K562 (cell line): ENCODE results near the gene CEBPB. TPM values are rescaled to one million over a fixed set of nuclear protein-coding genes. Genes with fewer than 3 reads are reported as not detected.

ENCODE experiments used
- ATAC-seq: fragments of 200-7000 bp; cut with Tn5 transposase; 3 replicates; pipeline ENCODE4 v1.9.1; 2020; ENCODE audit warnings: moderate library complexity
- BruUV-seq: library from RNA; stranded (reverse); fragments of 400-500 nt; replicated peaks from 2 replicates; lab custom pipeline; 2021; lab: Mats Ljungman, UMichigan
- CTCF ChIA-PET: fragments of 300-600 bp; formaldehyde crosslinking; extraction: SDS; loops from one replicate; lab custom pipeline; 2021; ENCODE audit warnings: low intra/inter-chr PET ratio; lab: Yijun Ruan, JAX
- POLR2A ChIA-PET: fragments of 300-600, 350-650 bp; sonication (Branson Sonifier 250); formaldehyde crosslinking; extraction: SDS; loops from one replicate; lab custom pipeline; 2021; ENCODE audit warnings: antibody characterized with exemption, inconsistent platforms; lab: Yijun Ruan, JAX
- DNase-seq, 4 experiments: peaks; one replicate each; pipeline versions ENCODE4 v3.0.0 to v3.0.0-alpha.2; 2011 to 2018; ENCODE audit warnings: low spot score in 3 of 4, mixed read lengths in 3 of 4; ENCODE audit errors: extremely low read depth in 1 of 4
- FAIRE-seq: peaks from 2 replicates; lab custom pipeline; 2011; peaks lifted over from hg19 to GRCh38; lab: Jason Lieb, UNC
- H2AFZ ChIP-seq: 2 replicates; pipeline ENCODE4 v1.6.0; 2011; ENCODE audit warnings: low read depth, low read length, control low read depth, inconsistent platforms
- H3K27ac ChIP-seq: fragments of 200-600 bp; 3 replicates; pipeline ENCODE4 v1.8.0; 2011; ENCODE audit warnings: low read depth, mild to moderate bottlenecking, control low read depth, inconsistent platforms, low read length, moderate library complexity, mixed read lengths; ENCODE audit errors: extremely low read depth
- H3K27me3 ChIP-seq, 2 experiments: fragments of 300-600 bp in 1 of 2; 2 replicates in 1 of 2; 3 replicates in 1 of 2; pipeline versions ENCODE4 v1.6.0 to v1.8.0; 2011; ENCODE audit warnings: inconsistent platforms in 2 of 2, low read length in 2 of 2, mild to moderate bottlenecking in 1 of 2, mixed read lengths in 1 of 2, moderate library complexity in 1 of 2; ENCODE audit not compliant: control insufficient read depth in 2 of 2, insufficient read depth in 2 of 2
- H3K36me3 ChIP-seq: fragments of 300-600 bp; 3 replicates; pipeline ENCODE4 v1.8.0; 2011; ENCODE audit warnings: mild to moderate bottlenecking, low read length, inconsistent platforms; ENCODE audit not compliant: control insufficient read depth, insufficient read depth
- H3K4me1 ChIP-seq, 2 experiments: fragments of 200-600 bp in 1 of 2; replicated peaks in 1 of 2; 2 replicates in 1 of 2; 3 replicates in 1 of 2; pipeline versions ENCODE4 v1.5.1 to v1.8.0; 2011; ENCODE audit warnings: inconsistent platforms in 2 of 2, low read length in 2 of 2, mild to moderate bottlenecking in 1 of 2, mixed read lengths in 1 of 2, moderate library complexity in 1 of 2; ENCODE audit not compliant: control insufficient read depth in 2 of 2, insufficient read depth in 2 of 2
- H3K4me2 ChIP-seq: 2 replicates; pipeline ENCODE4 v1.6.1; 2011; ENCODE audit warnings: low read length, control low read depth, inconsistent platforms, mixed read lengths; ENCODE audit not compliant: insufficient read depth
- H3K4me3 ChIP-seq: fragments of 200-600 bp; sonication (generic), shearing (Covaris generic); 2 replicates; pipeline ENCODE4 v1.5.1; 2016; ENCODE audit warnings: control low read depth, inconsistent platforms
- H3K79me2 ChIP-seq: fragments of 200-600 bp; 3 replicates; pipeline ENCODE4 v1.8.0; 2011; ENCODE audit warnings: low read length, inconsistent platforms; ENCODE audit not compliant: control insufficient read depth, insufficient read depth
- H3K9ac ChIP-seq, 2 experiments: 2 replicates each; pipeline versions ENCODE4 v1.6.0 to v1.6.1; 2011; ENCODE audit warnings: low read depth in 2 of 2, low read length in 2 of 2, control low read depth in 1 of 2, inconsistent platforms in 1 of 2, mild to moderate bottlenecking in 1 of 2, mixed read lengths in 1 of 2; ENCODE audit not compliant: insufficient read depth in 1 of 2
- H3K9me1 ChIP-seq: one replicate; pipeline ENCODE4 v1.6.0; 2011; ENCODE audit warnings: inconsistent platforms, mild to moderate bottlenecking, low read length, moderate library complexity; ENCODE audit not compliant: control insufficient read depth, insufficient read depth
- H3K9me3 ChIP-seq: replicated peaks from 2 replicates; pipeline ENCODE4 v1.5.1; 2011; ENCODE audit warnings: low read depth, low read length, inconsistent platforms; ENCODE audit not compliant: control insufficient read depth, insufficient read depth
- H4K20me1 ChIP-seq: replicated peaks from 2 replicates; pipeline ENCODE4 v1.6.1; 2011; ENCODE audit warnings: low read length, inconsistent platforms, mixed read lengths; ENCODE audit not compliant: control insufficient read depth, insufficient read depth
- EGR1 ChIP-seq: fragments of 450-650 bp; conservative IDR thresholded peaks from 2 replicates; pipeline ENCODE4 v1.6.1; 2017; ENCODE audit warnings: mild to moderate bottlenecking
- RBFOX2 ChIP-seq: fragments of 200-400 bp; formaldehyde crosslinking; IDR thresholded peaks from 2 replicates; pipeline ENCODE4 v1.6.1; 2017; ENCODE audit warnings: low read depth, mild to moderate bottlenecking, low read length, moderate library complexity
- RFX1 ChIP-seq: fragments of 450-650 bp; IDR thresholded peaks from 2 replicates; pipeline ENCODE4 v1.6.1; 2016; ENCODE audit warnings: mild to moderate bottlenecking, moderate library complexity
- TEAD4 ChIP-seq, 2 experiments: sonication (generic) in 1 of 2; formaldehyde crosslinking in 1 of 2; IDR thresholded peaks; 2 replicates each; pipeline versions ENCODE4 v1.6.1 to v1.8.0; 2012 to 2022; ENCODE audit warnings: borderline replicate concordance in 1 of 2, inconsistent platforms in 1 of 2, low read length in 1 of 2, mild to moderate bottlenecking in 1 of 2, missing genetic modification reagents in 1 of 2
- TGIF2 ChIP-seq: sonication (generic); formaldehyde crosslinking; IDR thresholded peaks from 2 replicates; pipeline ENCODE4 v1.8.1; 2022; ENCODE audit warnings: mild to moderate bottlenecking, missing genetic modification reagents, moderate library complexity
- WGBS: fragments of 100-300 bp; shearing (Covaris generic); methylation state at CpG from one replicate; pipeline ENCODE4 v1.1.6; 2016; ENCODE audit warnings: low coverage, mixed read lengths; ENCODE audit not compliant: insufficient coverage; ENCODE audit errors: missing lambda C conversion rate; 5-methylcytosine and 5-hydroxymethylcytosine counted together
- in situ Hi-C: fragments of 300-500 bp; cut with MboI; formaldehyde crosslinking; loops from 4 replicates; pipeline ENCODE4 v1.15.0; 2018; ENCODE audit warnings: inconsistent platforms, mixed read lengths
- intact Hi-C: fragments of 100-400 bp; cut with micrococcal nuclease; formaldehyde crosslinking; loops from 2 replicates; pipeline ENCODE4 v1.14.2; 2022
- polyA plus RNA-seq, 8 experiments: library from polyadenylated mRNA; depleted of rRNA in 4 of 8; stranded (reverse) in 5 of 8; unstranded in 3 of 8; fragments of >200 nt; fragmentation: Nextera tagmentation in 2 of 8; fragmentation: Illumina TruSeq in 1 of 8; extraction: Ambion mirVana in 2 of 8; extraction: Trizol in 1 of 8; gene quantifications; 2 replicates each; pipeline versions ENCODE4 v1.2.1 to v1.2.3, GENCODE V29; 2011 to 2014; ENCODE audit warnings: inconsistent platforms in 1 of 8, missing spikeins in 1 of 8
- total RNA-seq, 7 experiments: library from RNA; depleted of rRNA in 6 of 7; stranded (reverse); fragments of >200 nt in 6 of 7; fragmentation: Illumina TruSeq in 2 of 7; extraction: Trizol in 2 of 7; gene quantifications; 2 replicates each; pipeline versions ENCODE4 v1.2.1 to v1.2.3, GENCODE V29; 2011 to 2021; ENCODE audit warnings: low replicate concordance in 1 of 7
- TF ChIP-seq, protein P1 (sequence below): sonication (generic); formaldehyde crosslinking; IDR thresholded peaks from 2 replicates; pipeline ENCODE4 v1.8.1; 2023; ENCODE audit warnings: mild to moderate bottlenecking, missing genetic modification reagents

The CEBPB gene
- total and polyA plus RNA-seq, 9 of the 15 experiments (the other 6 are each of a cell fraction or from before 2014, with no cell fraction given), result 1.2 to 72.6 (median 7.8) TPM

DNA sequence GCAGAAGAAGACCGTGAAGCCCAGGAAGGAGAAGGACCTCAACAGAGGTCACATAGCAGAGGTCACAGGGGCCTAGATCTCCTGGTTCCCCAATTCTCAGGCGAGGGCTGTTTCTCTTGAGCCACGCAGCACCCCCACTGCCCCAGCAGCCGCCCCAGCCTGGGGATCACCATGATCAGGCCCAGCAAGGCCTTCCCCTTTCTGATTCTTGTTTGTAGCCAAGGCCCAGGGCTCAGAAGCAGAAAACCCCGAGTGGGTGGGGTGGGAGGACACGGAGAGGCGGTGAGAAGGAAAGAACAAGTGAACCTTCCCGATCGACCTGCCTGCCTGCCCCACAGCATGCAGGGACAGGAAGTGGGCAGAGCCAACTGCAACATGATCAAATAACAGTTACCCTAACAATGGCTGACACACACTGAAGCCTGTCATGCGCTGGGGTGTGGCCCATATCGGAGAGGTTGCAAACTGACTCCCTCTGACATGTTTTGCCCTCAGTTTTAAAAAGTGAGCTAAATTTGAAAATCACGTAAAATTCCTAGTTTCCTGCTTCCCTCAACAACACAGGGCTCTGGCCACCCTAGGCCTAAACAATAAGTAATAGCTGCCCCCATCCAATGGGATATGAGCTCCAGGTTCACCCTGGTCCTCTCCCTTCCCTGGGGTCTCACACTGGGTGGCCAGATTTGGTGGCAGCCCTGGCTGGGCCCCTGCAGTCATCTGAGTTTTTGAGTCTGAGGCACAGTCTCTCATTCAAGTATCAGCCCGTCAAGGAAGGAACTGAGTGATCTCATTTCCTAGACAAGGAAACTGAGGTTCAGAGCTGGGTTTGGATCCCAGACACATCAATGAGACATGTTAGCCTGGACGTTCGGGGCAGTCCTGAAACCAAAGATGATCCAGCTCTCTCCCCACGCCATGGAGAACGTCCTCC lies 43.6 kb upstream of the CEBPB start (continued):
- no peak for TF ChIP-seq TEAD4 (IDR thresholded peaks at IDR 0.05; ENCODE audit: low read length)
- TF ChIP-seq TEAD4 (CRISPR knock-in tag; IDR thresholded peaks at IDR 0.05; ENCODE audit: borderline replicate concordance), result no peak
- TF ChIP-seq, all 486 proteins: peak for 72

DNA sequence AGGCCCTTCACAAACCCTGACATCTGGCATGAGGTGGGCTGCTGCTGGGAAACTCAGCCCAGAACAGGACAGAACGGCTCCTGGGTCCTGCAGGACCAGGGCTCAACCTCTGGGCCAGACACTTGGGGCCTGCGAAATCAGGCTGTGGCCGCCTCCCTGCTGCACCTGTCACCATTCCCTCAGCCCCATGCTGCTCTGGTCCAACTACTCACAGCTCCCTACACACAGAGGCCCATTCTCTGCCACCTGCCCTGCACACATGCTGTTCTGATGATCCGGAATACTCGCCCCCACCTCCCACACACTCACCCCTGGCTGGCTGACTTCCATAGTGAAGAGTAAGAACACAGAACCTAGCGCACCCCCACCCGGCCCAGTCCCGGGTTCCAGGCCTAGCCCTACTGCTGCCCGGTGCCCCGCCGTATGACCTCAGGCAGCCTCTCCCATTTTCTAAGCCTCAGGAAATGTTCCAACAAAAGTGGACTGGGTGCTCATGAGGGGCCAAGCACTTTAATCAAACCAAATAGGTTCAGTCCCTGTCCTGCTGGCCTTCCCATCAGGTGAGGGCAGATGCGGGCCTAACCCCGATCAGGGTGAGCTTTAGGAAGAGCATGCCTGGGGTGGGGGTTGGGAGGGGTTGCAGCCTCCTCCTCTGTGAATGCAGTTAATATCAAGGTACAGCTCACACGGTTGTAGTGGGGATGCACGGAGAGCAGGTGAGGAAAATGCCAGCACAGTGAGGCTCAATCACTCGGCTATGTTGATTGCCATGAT lies 41.0 kb upstream of the CEBPB start:
- Histone ChIP-seq H3K4me1 (peaks cover 43 to 73% of the 10 kb centered on the region in 2 experiments), H3K9me1 (no peaks in the 10 kb centered on the region), H2AFZ (no peak overlapping the region), H3K27ac (no peak overlapping the region; the same call in 2 of the 3 replicates), H3K36me3 (peaks cover 58% of the 10 kb centered on the region; the same call in 2 of the 3 replicates), H3K27me3 (no peaks in the 10 kb centered on the region), H3K4me3 (no peak overlapping the region), H3K9me3 (no peaks in the 10 kb centered on the region), H3K9ac (peak overlapping the region in 1 of 2 experiments; percentile 72; a peak in 2 of 4 replicates), H3K79me2 (peaks cover 75% of the 10 kb centered on the region), H3K4me2 (no peak overlapping the region), H4K20me1 (peaks cover 15% of the 10 kb centered on the region; the same call in 1 of the 2 replicates)
- WGBS, result 91% methylated on average over 13 of the region's 16 CpGs
- DNase-seq (no peak), FAIRE-seq (peak; percentile 26), ATAC-seq (no peak)
- ChIA-PET POLR2A (interaction anchor here (0.5 to 3.4 kb wide), 6 partner anchors 11 to 114 kb away, joined by 3 to 16 read pairs (median 4); no protein-coding TSS in a partner anchor), CTCF (no interaction called here)
- TF ChIP-seq EGR1 (0 out of 2 replicates have a peak, but pooled peaks have one; percentile 7), RBFOX2 (peak; percentile 58), TGIF2 (CRISPR knock-in tag) (0 out of 2 replicates have a peak, but pooled peaks have one; percentile 35), RFX1 (no peak)
- TF ChIP-seq, protein P1, sequence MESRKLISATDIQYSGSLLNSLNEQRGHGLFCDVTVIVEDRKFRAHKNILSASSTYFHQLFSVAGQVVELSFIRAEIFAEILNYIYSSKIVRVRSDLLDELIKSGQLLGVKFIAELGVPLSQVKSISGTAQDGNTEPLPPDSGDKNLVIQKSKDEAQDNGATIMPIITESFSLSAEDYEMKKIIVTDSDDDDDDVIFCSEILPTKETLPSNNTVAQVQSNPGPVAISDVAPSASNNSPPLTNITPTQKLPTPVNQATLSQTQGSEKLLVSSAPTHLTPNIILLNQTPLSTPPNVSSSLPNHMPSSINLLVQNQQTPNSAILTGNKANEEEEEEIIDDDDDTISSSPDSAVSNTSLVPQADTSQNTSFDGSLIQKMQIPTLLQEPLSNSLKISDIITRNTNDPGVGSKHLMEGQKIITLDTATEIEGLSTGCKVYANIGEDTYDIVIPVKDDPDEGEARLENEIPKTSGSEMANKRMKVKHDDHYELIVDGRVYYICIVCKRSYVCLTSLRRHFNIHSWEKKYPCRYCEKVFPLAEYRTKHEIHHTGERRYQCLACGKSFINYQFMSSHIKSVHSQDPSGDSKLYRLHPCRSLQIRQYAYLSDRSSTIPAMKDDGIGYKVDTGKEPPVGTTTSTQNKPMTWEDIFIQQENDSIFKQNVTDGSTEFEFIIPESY (CRISPR knock-in tag), result no peak
- TSS peak; percentile 15 for BruUV-seq
- in situ Hi-C loops, result no loop called here
- intact Hi-C loops, result loop anchor here (5.0 kb wide), 1 partner anchor 62 kb away; no protein-coding TSS in a partner anchor
